A549 (cell line): ENCODE results near the gene ARHGAP32. TPM values are rescaled to one million over a fixed set of nuclear protein-coding genes. Genes with fewer than 3 reads are reported as not detected.

Experiments used
- ATAC-seq, 2 experiments: fragments of 200-7000 bp in 1 of 2; fragments of >200 bp in 1 of 2; cut with Nextera tagmentation in 1 of 2; cut with Tn5 transposase in 1 of 2; 3 replicates each; pipeline versions ENCODE4 v1.8.0 to v1.9.1; 2018 to 2020; ENCODE audit warnings: mild to moderate bottlenecking in 1 of 2, moderate library complexity in 1 of 2
- CTCF ChIA-PET: fragments of 300-600 bp; sonication (Branson Sonifier 250); formaldehyde crosslinking; extraction: SDS; loops from one replicate; lab custom pipeline; 2021; ENCODE audit warnings: antibody characterized with exemption, inconsistent platforms; lab: Yijun Ruan, JAX
- POLR2A ChIA-PET: fragments of 350-600 bp; formaldehyde crosslinking; extraction: SDS; loops from one replicate; lab custom pipeline; 2021; ENCODE audit warnings: antibody characterized with exemption, inconsistent platforms; lab: Yijun Ruan, JAX
- DNase-seq, 2 experiments: peaks; one replicate each; pipeline versions ENCODE4 v3.0.0 to v3.0.0-alpha.2; 2011 to 2016; ENCODE audit warnings: low read depth in 1 of 2, low spot score in 1 of 2
- FAIRE-seq: peaks from 2 replicates; lab custom pipeline; 2011; peaks lifted over from hg19 to GRCh38; lab: Jason Lieb, UNC
- H3K27ac ChIP-seq, 2 experiments: fragments of >200 bp; sonication (Bioruptor Twin); formaldehyde crosslinking; 3 replicates each; pipeline ENCODE4 v1.5.1; 2016 to 2017
- H3K4me1 ChIP-seq: fragments of >200 bp; sonication (Bioruptor Twin); formaldehyde crosslinking; 3 replicates; pipeline ENCODE4 v1.6.1; 2016
- H3K4me2 ChIP-seq: fragments of >200 bp; sonication (Bioruptor Twin); formaldehyde crosslinking; 3 replicates; pipeline ENCODE4 v1.6.1; 2016
- H3K4me3 ChIP-seq: fragments of >200 bp; sonication (Bioruptor Twin); formaldehyde crosslinking; 3 replicates; pipeline ENCODE4 v1.5.1; 2016
- H3K9me3 ChIP-seq: fragments of >200 bp; sonication (Bioruptor Twin); formaldehyde crosslinking; 3 replicates; pipeline ENCODE4 v1.6.1; 2016
- CBX2 ChIP-seq: fragments of 200-600 bp; sonication (generic); IDR thresholded peaks from 2 replicates; pipeline ENCODE4 v1.6.1; 2016; ENCODE audit warnings: low read depth, mild to moderate bottlenecking, borderline replicate concordance
- CTCF ChIP-seq: fragments of >200 bp; sonication (Bioruptor Twin); formaldehyde crosslinking; IDR thresholded peaks from 3 replicates; pipeline ENCODE4 v1.5.1; 2016
- EHF ChIP-seq: fragments of 250-450 bp; sonication (Bioruptor Pico); IDR thresholded peaks from 2 replicates; pipeline ENCODE4 v1.5.0; 2020; ENCODE audit warnings: mild to moderate bottlenecking
- FOSB ChIP-seq: fragments of 250-450 bp; sonication (Bioruptor Pico); IDR thresholded peaks from 2 replicates; pipeline ENCODE4 v1.5.0; 2020; ENCODE audit warnings: mild to moderate bottlenecking, moderate library complexity
- GATA3 ChIP-seq: IDR thresholded peaks from 2 replicates; pipeline ENCODE4 v1.6.1; 2012; ENCODE audit warnings: borderline replicate concordance
- HDAC2 ChIP-seq: fragments of 200-600 bp; sonication (generic); IDR thresholded peaks from 2 replicates; pipeline ENCODE4 v1.6.1; 2016
- HES2 ChIP-seq: fragments of >200 bp; sonication (Bioruptor Twin); formaldehyde crosslinking; IDR thresholded peaks from 2 replicates; pipeline ENCODE4 v1.6.1; 2016
- HMGXB4 ChIP-seq: fragments of 250-450 bp; sonication (Bioruptor Pico); IDR thresholded peaks from 2 replicates; pipeline ENCODE4 v1.5.0; 2021; ENCODE audit warnings: mild to moderate bottlenecking, moderate library complexity, borderline replicate concordance
- HOXA7 ChIP-seq: fragments of 250-450 bp; sonication (Bioruptor Pico); IDR thresholded peaks from 2 replicates; pipeline ENCODE4 v1.5.0; 2020; ENCODE audit warnings: mild to moderate bottlenecking, moderate library complexity
- JUNB ChIP-seq: fragments of >200 bp; sonication (Bioruptor Twin); formaldehyde crosslinking; IDR thresholded peaks from 2 replicates; pipeline ENCODE4 v1.6.1; 2016
- KDM1A ChIP-seq: fragments of 200-600 bp; sonication (generic); IDR thresholded peaks from 2 replicates; pipeline ENCODE4 v1.6.1; 2016; ENCODE audit warnings: low read depth, mild to moderate bottlenecking
- MAFK ChIP-seq: fragments of 450-650 bp; IDR thresholded peaks from 2 replicates; pipeline ENCODE4 v1.6.1; 2014; ENCODE audit not compliant: partially characterized antibody
- MAX ChIP-seq: IDR thresholded peaks from 2 replicates; pipeline ENCODE4 v1.6.1; 2012
- NPAS2 ChIP-seq: fragments of 250-450 bp; sonication (Bioruptor Pico); IDR thresholded peaks from 2 replicates; pipeline ENCODE4 v1.8.0; 2022; ENCODE audit warnings: mild to moderate bottlenecking, moderate library complexity, borderline replicate concordance
- POLR2A ChIP-seq: IDR thresholded peaks from 2 replicates; pipeline ENCODE4 v1.6.1; 2012; ENCODE audit warnings: mild to moderate bottlenecking, low read length
- POLR2AphosphoS2 ChIP-seq: conservative IDR thresholded peaks from 2 replicates; pipeline ENCODE4 v1.6.1; 2012; ENCODE audit warnings: low read length, improper control_type of control experiment, inconsistent platforms
- RAD21 ChIP-seq, 2 experiments: fragments of >200 bp in 1 of 2; sonication (Bioruptor Twin) in 1 of 2; formaldehyde crosslinking in 1 of 2; IDR thresholded peaks in 1 of 2; conservative IDR thresholded peaks in 1 of 2; 2 replicates in 1 of 2; 3 replicates in 1 of 2; pipeline ENCODE4 v1.6.1; 2012 to 2018; ENCODE audit warnings: inconsistent platforms in 1 of 2
- REST ChIP-seq: fragments of 200-600 bp; sonication (generic); IDR thresholded peaks from 2 replicates; pipeline ENCODE4 v1.6.1; 2016; ENCODE audit warnings: antibody characterized with exemption, mild to moderate bottlenecking, moderate library complexity
- RNF2 ChIP-seq: fragments of 200-600 bp; sonication (generic); IDR thresholded peaks from 2 replicates; pipeline ENCODE4 v1.6.1; 2016; ENCODE audit warnings: low read depth, mild to moderate bottlenecking, antibody characterized with exemption, moderate library complexity, borderline replicate concordance
- TP53 ChIP-seq: fragments of 250-450 bp; sonication (Bioruptor Pico); IDR thresholded peaks from 2 replicates; pipeline ENCODE4 v1.5.0; 2021; ENCODE audit warnings: mild to moderate bottlenecking, moderate library complexity
- ZC3H11A ChIP-seq: fragments of 450-650 bp; IDR thresholded peaks from 2 replicates; pipeline ENCODE4 v1.6.1; 2014; ENCODE audit warnings: antibody characterized with exemption, mild to moderate bottlenecking
- ZFP36 ChIP-seq: fragments of 450-650 bp; IDR thresholded peaks from 2 replicates; pipeline ENCODE4 v1.6.1; 2014; ENCODE audit warnings: borderline replicate concordance; ENCODE audit not compliant: partially characterized antibody
- ZNF302 ChIP-seq: fragments of 250-450 bp; sonication (Bioruptor Pico); IDR thresholded peaks from 2 replicates; pipeline ENCODE4 v1.9.0; 2021; ENCODE audit warnings: inconsistent platforms, mild to moderate bottlenecking, moderate library complexity
- WGBS: methylation state at CpG from one replicate; pipeline ENCODE4 v1.1.6; 2017; ENCODE audit errors: missing lambda C conversion rate; 5-methylcytosine and 5-hydroxymethylcytosine counted together
- polyA plus RNA-seq, 4 experiments: library from polyadenylated mRNA; depleted of rRNA in 3 of 4; stranded (reverse); fragments of >200 nt; fragmentation: RNase III in 1 of 4; extraction: RNeasy Plus Mini Kit Qiagen cat#74134 plus additional on column Dnase treatment in 1 of 4; gene quantifications; 2 replicates in 3 of 4; 3 replicates in 1 of 4; pipeline ENCODE4 v1.2.3, GENCODE V29; 2011 to 2017

Gene ARHGAP32
- polyA plus RNA-seq, 2 of the 4 experiments (the other 2 are of a cell fraction) = 4.4 to 9.0 TPM

GRCh38 chr11:129214710-129215295 lies 22.7 kb upstream of the ARHGAP32 start:
- ATAC-seq (no peak), FAIRE-seq (no peak), DNase-seq (no peak)
- 88% methylated on average over 6 of the region's 6 CpGs for WGBS
- Histone ChIP-seq H3K27ac (no peak overlapping the region), H3K4me2 (no peak overlapping the region), H3K9me3 (no peaks in the 10 kb centered on the region), H3K4me3 (no peak overlapping the region), H3K4me1 (peaks cover 5% of the 10 kb centered on the region; the same call in 2 of the 3 replicates)
- ChIA-PET POLR2A (no interaction called here), CTCF (no interaction called here)
- no peak for TF ChIP-seq ZFP36
- TF ChIP-seq TP53 (CRISPR knock-in tag) = no peak
- TF ChIP-seq HOXA7 = no peak
- TF ChIP-seq ZNF302 (CRISPR knock-in tag) = no peak
- TF ChIP-seq FOSB (CRISPR knock-in tag) = no peak
- no peak for TF ChIP-seq MAX
- TF ChIP-seq RAD21 (conservative IDR thresholded peaks at IDR 0.05 in 1 of 2, IDR thresholded peaks at IDR 0.05 in 1 of 2) = no peak
- no peak for TF ChIP-seq POLR2A
- TF ChIP-seq HES2 = no peak
- TF ChIP-seq POLR2AphosphoS2 = no peak
- no peak for TF ChIP-seq RNF2
- no peak for TF ChIP-seq CBX2
- no peak for TF ChIP-seq NPAS2
- TF ChIP-seq CTCF = no peak

- ChIA-PET CTCF (no interaction called here), POLR2A (no interaction called here)
- H3K4me3 ChIP-seq = no peak overlapping the region
- DNase-seq (no peak), ATAC-seq (no peak), FAIRE-seq (no peak)
- H3K27ac ChIP-seq = no peak overlapping the region
- peaks cover 5% of the 10 kb centered on the region; the same call in 2 of the 3 replicates for H3K4me1 ChIP-seq
- no peaks in the 10 kb centered on the region for H3K9me3 ChIP-seq
- 89% methylated on average over 3 of the region's 3 CpGs for WGBS
- TF ChIP-seq MAX = no peak
- TF ChIP-seq CTCF = no peak
- no peak for TF ChIP-seq MAFK
- no peak overlapping the region for H3K4me2 ChIP-seq
These were observed 21.1 kb upstream of the ARHGAP32 start for GRCh38 chr11:129213261-129213660.

- 86% methylated on average over 2 of the region's 2 CpGs for WGBS
- Histone ChIP-seq H3K27ac (no peak overlapping the region), H3K4me2 (no peak overlapping the region), H3K4me1 (peaks cover 5% of the 10 kb centered on the region; the same call in 2 of the 3 replicates), H3K4me3 (no peak overlapping the region), H3K9me3 (no peaks in the 10 kb centered on the region)
- ATAC-seq (no peak), FAIRE-seq (no peak), DNase-seq (no peak)
- ChIA-PET POLR2A (no interaction called here), CTCF (no interaction called here)
- TF ChIP-seq HMGXB4 (no peak), RNF2 (no peak), HDAC2 (no peak), REST (no peak), HOXA7 (no peak), JUNB (no peak), RAD21 (conservative IDR thresholded peaks at IDR 0.05 in 1 of 2, IDR thresholded peaks at IDR 0.05 in 1 of 2) (no peak), ZC3H11A (no peak), EHF (CRISPR knock-in tag) (no peak), KDM1A (no peak), NPAS2 (no peak), CBX2 (no peak), GATA3 (no peak)
These were observed 19.3 kb upstream of the ARHGAP32 start for GRCh38 chr11:129211397-129211796.
